HepG2 (cell line): Measurements from ENCODE around the gene LARP1B. TPM values are rescaled to one million over a fixed set of nuclear protein-coding genes. Genes with fewer than 3 reads are reported as not detected.
A peak's percentile ranks its signal among the peaks of the same experiment; 100 is the strongest.

ENCODE experiments used
- ADNP ChIP-seq: sonication (generic); formaldehyde crosslinking; IDR thresholded peaks from 2 replicates; pipeline ENCODE4 v1.4.0; 2020; ENCODE audit warnings: missing genetic modification reagents
- CBX2 ChIP-seq, 2 experiments: fragments of 200-600 bp in 1 of 2; sonication (generic); formaldehyde crosslinking in 1 of 2; IDR thresholded peaks; 2 replicates each; pipeline versions ENCODE4 v1.7.0 to v1.8.1; 2018 to 2022; ENCODE audit warnings: low read depth in 2 of 2, low read length in 1 of 2, mild to moderate bottlenecking in 1 of 2, missing genetic modification reagents in 1 of 2
- FOXK2 ChIP-seq: fragments of 450-650 bp; IDR thresholded peaks from 2 replicates; pipeline ENCODE4 v1.6.1; 2016
- HDAC1 ChIP-seq: sonication (generic); formaldehyde crosslinking; IDR thresholded peaks from 2 replicates; pipeline ENCODE4 v1.5.1; 2020; ENCODE audit warnings: mild to moderate bottlenecking, missing genetic modification reagents
- HOXD1 ChIP-seq: sonication (generic); formaldehyde crosslinking; IDR thresholded peaks from 2 replicates; pipeline ENCODE4 v1.5.0; 2020; ENCODE audit warnings: missing genetic modification reagents
- KDM5A ChIP-seq: fragments of 200-600 bp; sonication (generic); IDR thresholded peaks from 2 replicates; pipeline ENCODE4 v1.7.0; 2018; ENCODE audit warnings: antibody characterized with exemption, mild to moderate bottlenecking, low read length, borderline replicate concordance
- NFE2L1 ChIP-seq: sonication (generic); formaldehyde crosslinking; IDR thresholded peaks from 2 replicates; pipeline ENCODE4 v1.4.0; 2020; ENCODE audit warnings: missing genetic modification reagents, mild to moderate bottlenecking, borderline replicate concordance
- SMAD1 ChIP-seq: sonication (generic); formaldehyde crosslinking; IDR thresholded peaks from 2 replicates; pipeline ENCODE4 v1.4.0; 2020; ENCODE audit warnings: missing genetic modification reagents, low read depth, mild to moderate bottlenecking, borderline replicate concordance
- ZNF17 ChIP-seq: sonication (generic); formaldehyde crosslinking; IDR thresholded peaks from 2 replicates; pipeline ENCODE4 v1.5.0; 2020; ENCODE audit warnings: mild to moderate bottlenecking, missing genetic modification reagents
- ZNF652 ChIP-seq: IDR thresholded peaks from 2 replicates; pipeline ENCODE4 v1.6.1; 2016; ENCODE audit warnings: low read depth, borderline replicate concordance
- ZNF781 ChIP-seq: sonication (generic); formaldehyde crosslinking; IDR thresholded peaks from 2 replicates; pipeline ENCODE4 v1.5.1; 2020; ENCODE audit warnings: borderline replicate concordance, mild to moderate bottlenecking, missing genetic modification reagents; ENCODE audit errors: not compliant biosample characterization
- ZNF782 ChIP-seq: sonication (generic); formaldehyde crosslinking; IDR thresholded peaks from 2 replicates; pipeline ENCODE4 v1.4.0; 2020; ENCODE audit warnings: missing genetic modification reagents, mild to moderate bottlenecking, borderline replicate concordance
- ZSCAN22 ChIP-seq: sonication (generic); formaldehyde crosslinking; IDR thresholded peaks from 2 replicates; pipeline ENCODE4 v1.4.0; 2020; ENCODE audit warnings: mild to moderate bottlenecking, missing genetic modification reagents
- ZZZ3 ChIP-seq: sonication (generic); formaldehyde crosslinking; IDR thresholded peaks from 2 replicates; pipeline ENCODE4 v1.4.0; 2020; ENCODE audit warnings: missing genetic modification reagents, mild to moderate bottlenecking, borderline replicate concordance
- polyA plus RNA-seq, 8 experiments: library from polyadenylated mRNA; depleted of rRNA in 3 of 8; stranded (reverse) in 7 of 8; unstranded in 1 of 8; fragments of >200 nt; fragmentation: Illumina TruSeq in 4 of 8; extraction: Trizol in 4 of 8; gene quantifications; 2 replicates each; pipeline versions ENCODE4 v1.2.1 to v1.2.3, GENCODE V29; 2011 to 2016; ENCODE audit warnings: low read depth in 4 of 8, missing spikeins in 1 of 8, mixed read lengths in 1 of 8; ENCODE audit not compliant: insufficient read depth in 1 of 8
- total RNA-seq, 5 experiments: library from RNA; depleted of rRNA; stranded (reverse); fragments of >200 nt; fragmentation: Illumina TruSeq; extraction: Trizol; gene quantifications; 2 replicates each; pipeline ENCODE4 v1.2.3, GENCODE V29; 2016; ENCODE audit warnings: low read depth in 1 of 5
- TF ChIP-seq, protein P1 (sequence below): IDR thresholded peaks from 2 replicates; pipeline ENCODE4 v1.4.0; 2020; ENCODE audit warnings: mild to moderate bottlenecking, missing genetic modification reagents
- TF ChIP-seq, protein P2 (sequence below): IDR thresholded peaks from 2 replicates; pipeline ENCODE4 v1.6.1; 2016; ENCODE audit warnings: low read depth, borderline replicate concordance
- TF ChIP-seq, protein P3 (sequence below): sonication (generic); formaldehyde crosslinking; IDR thresholded peaks from 2 replicates; pipeline ENCODE4 v1.5.1; 2020; ENCODE audit warnings: mild to moderate bottlenecking, missing genetic modification reagents, borderline replicate concordance
- TF ChIP-seq, protein P4 (sequence below): sonication (generic); formaldehyde crosslinking; IDR thresholded peaks from 2 replicates; pipeline ENCODE4 v1.5.1; 2020; ENCODE audit warnings: missing genetic modification reagents, mild to moderate bottlenecking, borderline replicate concordance
- TF ChIP-seq, protein P5 (sequence below): sonication (generic); formaldehyde crosslinking; IDR thresholded peaks from 2 replicates; pipeline ENCODE4 v1.5.0; 2020; ENCODE audit warnings: mild to moderate bottlenecking, missing genetic modification reagents
- TF ChIP-seq, protein P6 (sequence below): sonication (generic); formaldehyde crosslinking; IDR thresholded peaks from 2 replicates; pipeline ENCODE4 v1.9.0; 2021; ENCODE audit warnings: missing genetic modification reagents, borderline replicate concordance

Gene LARP1B
- total and polyA plus RNA-seq, 2 of the 13 experiments (the other 11 are each of a cell fraction or from before 2014, with no cell fraction given), result 19.2 to 52.7 TPM

GRCh38 chr4:128031756-128032384 is 29.2 kb upstream of the LARP1B start (continued):
- TF ChIP-seq ZZZ3 (CRISPR knock-in tag), result no peak
- TF ChIP-seq, protein P1, sequence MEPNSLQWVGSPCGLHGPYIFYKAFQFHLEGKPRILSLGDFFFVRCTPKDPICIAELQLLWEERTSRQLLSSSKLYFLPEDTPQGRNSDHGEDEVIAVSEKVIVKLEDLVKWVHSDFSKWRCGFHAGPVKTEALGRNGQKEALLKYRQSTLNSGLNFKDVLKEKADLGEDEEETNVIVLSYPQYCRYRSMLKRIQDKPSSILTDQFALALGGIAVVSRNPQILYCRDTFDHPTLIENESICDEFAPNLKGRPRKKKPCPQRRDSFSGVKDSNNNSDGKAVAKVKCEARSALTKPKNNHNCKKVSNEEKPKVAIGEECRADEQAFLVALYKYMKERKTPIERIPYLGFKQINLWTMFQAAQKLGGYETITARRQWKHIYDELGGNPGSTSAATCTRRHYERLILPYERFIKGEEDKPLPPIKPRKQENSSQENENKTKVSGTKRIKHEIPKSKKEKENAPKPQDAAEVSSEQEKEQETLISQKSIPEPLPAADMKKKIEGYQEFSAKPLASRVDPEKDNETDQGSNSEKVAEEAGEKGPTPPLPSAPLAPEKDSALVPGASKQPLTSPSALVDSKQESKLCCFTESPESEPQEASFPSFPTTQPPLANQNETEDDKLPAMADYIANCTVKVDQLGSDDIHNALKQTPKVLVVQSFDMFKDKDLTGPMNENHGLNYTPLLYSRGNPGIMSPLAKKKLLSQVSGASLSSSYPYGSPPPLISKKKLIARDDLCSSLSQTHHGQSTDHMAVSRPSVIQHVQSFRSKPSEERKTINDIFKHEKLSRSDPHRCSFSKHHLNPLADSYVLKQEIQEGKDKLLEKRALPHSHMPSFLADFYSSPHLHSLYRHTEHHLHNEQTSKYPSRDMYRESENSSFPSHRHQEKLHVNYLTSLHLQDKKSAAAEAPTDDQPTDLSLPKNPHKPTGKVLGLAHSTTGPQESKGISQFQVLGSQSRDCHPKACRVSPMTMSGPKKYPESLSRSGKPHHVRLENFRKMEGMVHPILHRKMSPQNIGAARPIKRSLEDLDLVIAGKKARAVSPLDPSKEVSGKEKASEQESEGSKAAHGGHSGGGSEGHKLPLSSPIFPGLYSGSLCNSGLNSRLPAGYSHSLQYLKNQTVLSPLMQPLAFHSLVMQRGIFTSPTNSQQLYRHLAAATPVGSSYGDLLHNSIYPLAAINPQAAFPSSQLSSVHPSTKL (CRISPR knock-in tag), result peak; percentile 26; the same call in 1 of the 2 replicates
- TF ChIP-seq HOXD1 (CRISPR knock-in tag), result no peak
- TF ChIP-seq, protein P2, sequence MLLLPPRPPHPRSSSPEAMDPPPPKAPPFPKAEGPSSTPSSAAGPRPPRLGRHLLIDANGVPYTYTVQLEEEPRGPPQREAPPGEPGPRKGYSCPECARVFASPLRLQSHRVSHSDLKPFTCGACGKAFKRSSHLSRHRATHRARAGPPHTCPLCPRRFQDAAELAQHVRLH (CRISPR knock-in tag), result no peak
- TF ChIP-seq ZNF782 (CRISPR knock-in tag), result no peak
- TF ChIP-seq KDM5A, result no peak
- TF ChIP-seq, protein P3, sequence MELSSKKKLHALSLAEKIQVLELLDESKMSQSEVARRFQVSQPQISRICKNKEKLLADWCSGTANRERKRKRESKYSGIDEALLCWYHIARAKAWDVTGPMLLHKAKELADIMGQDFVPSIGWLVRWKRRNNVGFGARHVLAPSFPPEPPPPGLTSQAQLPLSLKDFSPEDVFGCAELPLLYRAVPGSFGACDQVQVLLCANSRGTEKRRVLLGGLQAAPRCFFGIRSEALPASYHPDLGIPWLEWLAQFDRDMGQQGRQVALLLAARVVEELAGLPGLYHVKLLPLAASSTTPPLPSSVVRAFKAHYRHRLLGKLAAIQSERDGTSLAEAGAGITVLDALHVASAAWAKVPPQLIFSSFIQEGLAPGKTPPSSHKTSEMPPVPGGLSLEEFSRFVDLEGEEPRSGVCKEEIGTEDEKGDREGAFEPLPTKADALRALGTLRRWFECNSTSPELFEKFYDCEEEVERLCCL, result no peak
- TF ChIP-seq NFE2L1 (CRISPR knock-in tag), result no peak
- TF ChIP-seq CBX2 (IDR thresholded peaks at IDR 0.05; ENCODE audit: low read depth, low read length), result no peak
- TF ChIP-seq CBX2 (CRISPR knock-in tag; IDR thresholded peaks at IDR 0.05; ENCODE audit: low read depth), result no peak
- no peak for TF ChIP-seq ADNP
- TF ChIP-seq ZNF652, result no peak
- TF ChIP-seq, protein P4, sequence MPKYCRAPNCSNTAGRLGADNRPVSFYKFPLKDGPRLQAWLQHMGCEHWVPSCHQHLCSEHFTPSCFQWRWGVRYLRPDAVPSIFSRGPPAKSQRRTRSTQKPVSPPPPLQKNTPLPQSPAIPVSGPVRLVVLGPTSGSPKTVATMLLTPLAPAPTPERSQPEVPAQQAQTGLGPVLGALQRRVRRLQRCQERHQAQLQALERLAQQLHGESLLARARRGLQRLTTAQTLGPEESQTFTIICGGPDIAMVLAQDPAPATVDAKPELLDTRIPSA (CRISPR knock-in tag), result no peak
- TF ChIP-seq, protein P5, sequence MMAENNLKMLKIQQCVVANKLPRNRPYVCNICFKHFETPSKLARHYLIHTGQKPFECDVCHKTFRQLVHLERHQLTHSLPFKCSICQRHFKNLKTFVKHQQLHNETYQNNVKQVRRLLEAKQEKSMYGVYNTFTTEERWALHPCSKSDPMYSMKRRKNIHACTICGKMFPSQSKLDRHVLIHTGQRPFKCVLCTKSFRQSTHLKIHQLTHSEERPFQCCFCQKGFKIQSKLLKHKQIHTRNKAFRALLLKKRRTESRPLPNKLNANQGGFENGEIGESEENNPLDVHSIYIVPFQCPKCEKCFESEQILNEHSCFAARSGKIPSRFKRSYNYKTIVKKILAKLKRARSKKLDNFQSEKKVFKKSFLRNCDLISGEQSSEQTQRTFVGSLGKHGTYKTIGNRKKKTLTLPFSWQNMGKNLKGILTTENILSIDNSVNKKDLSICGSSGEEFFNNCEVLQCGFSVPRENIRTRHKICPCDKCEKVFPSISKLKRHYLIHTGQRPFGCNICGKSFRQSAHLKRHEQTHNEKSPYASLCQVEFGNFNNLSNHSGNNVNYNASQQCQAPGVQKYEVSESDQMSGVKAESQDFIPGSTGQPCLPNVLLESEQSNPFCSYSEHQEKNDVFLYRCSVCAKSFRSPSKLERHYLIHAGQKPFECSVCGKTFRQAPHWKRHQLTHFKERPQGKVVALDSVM (CRISPR knock-in tag), result no peak
- TF ChIP-seq ZSCAN22 (CRISPR knock-in tag), result no peak
- TF ChIP-seq ZNF17, result no peak
- TF ChIP-seq HDAC1, result no peak
- no peak for TF ChIP-seq FOXK2
- TF ChIP-seq, protein P6, sequence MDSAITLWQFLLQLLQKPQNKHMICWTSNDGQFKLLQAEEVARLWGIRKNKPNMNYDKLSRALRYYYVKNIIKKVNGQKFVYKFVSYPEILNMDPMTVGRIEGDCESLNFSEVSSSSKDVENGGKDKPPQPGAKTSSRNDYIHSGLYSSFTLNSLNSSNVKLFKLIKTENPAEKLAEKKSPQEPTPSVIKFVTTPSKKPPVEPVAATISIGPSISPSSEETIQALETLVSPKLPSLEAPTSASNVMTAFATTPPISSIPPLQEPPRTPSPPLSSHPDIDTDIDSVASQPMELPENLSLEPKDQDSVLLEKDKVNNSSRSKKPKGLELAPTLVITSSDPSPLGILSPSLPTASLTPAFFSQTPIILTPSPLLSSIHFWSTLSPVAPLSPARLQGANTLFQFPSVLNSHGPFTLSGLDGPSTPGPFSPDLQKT (CRISPR knock-in tag), result no peak
- TF ChIP-seq SMAD1 (CRISPR knock-in tag), result no peak
- no peak for TF ChIP-seq ZNF781 (CRISPR knock-in tag)
